ENCODE data around the gene SERGEF. TPM values are rescaled to one million over a fixed set of nuclear protein-coding genes. Genes with fewer than 3 reads are reported as not detected.

Gene SERGEF
- total RNA-seq, 1 donor from 2014 or later: 32.4 TPM

DNA sequence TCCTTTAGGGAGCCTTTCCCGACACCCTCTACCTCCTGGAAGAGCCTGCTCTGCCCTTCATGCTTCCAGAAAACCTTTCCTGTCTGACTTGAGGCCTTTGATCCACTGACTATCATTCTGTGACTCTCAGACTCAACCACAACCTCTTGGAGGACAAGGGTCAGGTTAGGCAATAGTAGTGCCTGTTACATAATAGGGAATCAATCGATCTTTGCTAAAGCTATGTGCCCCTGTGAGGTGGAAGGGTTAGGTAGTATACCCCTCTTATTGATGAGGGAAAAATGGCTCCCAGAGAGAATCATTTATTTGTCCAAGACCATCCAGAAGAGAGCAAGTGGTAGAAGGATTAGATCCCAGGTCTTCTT, 262.1 kb downstream of the SERGEF start:
- TF ChIP-seq, protein P1, sequence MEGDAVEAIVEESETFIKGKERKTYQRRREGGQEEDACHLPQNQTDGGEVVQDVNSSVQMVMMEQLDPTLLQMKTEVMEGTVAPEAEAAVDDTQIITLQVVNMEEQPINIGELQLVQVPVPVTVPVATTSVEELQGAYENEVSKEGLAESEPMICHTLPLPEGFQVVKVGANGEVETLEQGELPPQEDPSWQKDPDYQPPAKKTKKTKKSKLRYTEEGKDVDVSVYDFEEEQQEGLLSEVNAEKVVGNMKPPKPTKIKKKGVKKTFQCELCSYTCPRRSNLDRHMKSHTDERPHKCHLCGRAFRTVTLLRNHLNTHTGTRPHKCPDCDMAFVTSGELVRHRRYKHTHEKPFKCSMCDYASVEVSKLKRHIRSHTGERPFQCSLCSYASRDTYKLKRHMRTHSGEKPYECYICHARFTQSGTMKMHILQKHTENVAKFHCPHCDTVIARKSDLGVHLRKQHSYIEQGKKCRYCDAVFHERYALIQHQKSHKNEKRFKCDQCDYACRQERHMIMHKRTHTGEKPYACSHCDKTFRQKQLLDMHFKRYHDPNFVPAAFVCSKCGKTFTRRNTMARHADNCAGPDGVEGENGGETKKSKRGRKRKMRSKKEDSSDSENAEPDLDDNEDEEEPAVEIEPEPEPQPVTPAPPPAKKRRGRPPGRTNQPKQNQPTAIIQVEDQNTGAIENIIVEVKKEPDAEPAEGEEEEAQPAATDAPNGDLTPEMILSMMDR (IDR thresholded peaks at IDR 0.05; ENCODE audit: unreplicated experiment): no peak
- DNase-seq (ENCODE audit: low spot score, unreplicated experiment): no peak
- Mint-ChIP-seq H3K36me3 (ENCODE audit: insufficient read depth) (no peaks in the 10 kb centered on the region), H3K9me3 (ENCODE audit: low read depth) (no peaks in the 10 kb centered on the region), H3K4me3 (ENCODE audit: low read depth) (no peak overlapping the region), H3K4me1 (ENCODE audit: low read depth) (peaks cover 11% of the 10 kb centered on the region), H3K27ac (no peak overlapping the region), H3K27me3 (peaks cover 44% of the 10 kb centered on the region)

DNA sequence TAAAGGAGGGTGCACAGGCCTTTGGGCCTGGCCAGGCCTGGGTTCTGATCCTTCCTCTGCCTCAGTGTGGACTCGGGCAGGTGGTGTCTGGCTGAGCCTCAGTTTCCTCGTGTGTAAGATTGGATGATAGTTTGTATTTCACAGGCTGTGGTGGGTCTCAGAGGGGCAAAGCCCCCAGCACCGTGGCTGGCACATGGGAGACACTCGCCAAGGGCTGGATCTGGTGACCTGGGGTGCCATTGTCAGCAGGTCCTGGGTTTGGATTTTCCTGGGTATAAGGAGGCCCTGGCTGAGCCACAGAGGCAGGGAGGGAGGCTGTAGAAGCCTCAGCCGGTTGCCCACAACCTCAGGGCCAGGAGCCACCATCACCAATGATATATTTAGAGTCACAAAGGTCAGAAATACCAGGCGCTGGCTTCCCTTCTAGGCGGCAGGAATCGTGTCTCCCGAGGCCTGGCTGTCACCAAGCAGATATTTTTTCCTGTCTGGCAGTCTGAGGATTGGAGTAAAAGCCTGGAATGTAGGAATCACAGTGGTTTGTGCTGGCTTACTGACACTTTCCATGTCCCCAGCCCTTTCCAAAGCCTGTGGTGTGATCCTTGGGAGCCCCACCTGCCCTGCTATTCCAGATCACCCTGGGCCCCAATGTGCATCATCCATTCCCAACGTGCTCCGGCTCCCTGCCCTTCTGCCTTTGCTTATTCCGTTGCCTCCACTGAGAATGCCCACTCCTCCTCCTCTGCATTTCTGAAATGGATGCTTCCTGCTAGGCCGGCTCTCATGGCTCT, 262.6 kb downstream of the SERGEF start:
- DNase-seq (ENCODE audit: low spot score, unreplicated experiment): no peak
- H3K4me3 Mint-ChIP-seq (ENCODE audit: low read depth): no peak overlapping the region
- H3K4me1 Mint-ChIP-seq (ENCODE audit: low read depth): peaks cover 11% of the 10 kb centered on the region
- peaks cover 42% of the 10 kb centered on the region for H3K27me3 Mint-ChIP-seq
- H3K36me3 Mint-ChIP-seq (ENCODE audit: insufficient read depth): no peaks in the 10 kb centered on the region
- TF ChIP-seq, protein P1 (IDR thresholded peaks at IDR 0.05; ENCODE audit: unreplicated experiment): no peak
- H3K9me3 Mint-ChIP-seq (ENCODE audit: low read depth): no peaks in the 10 kb centered on the region
- H3K27ac Mint-ChIP-seq: no peak overlapping the region

GRCh38 chr11:17748761-17749721, 263.8 kb downstream of the SERGEF start:
- no peak for DNase-seq (ENCODE audit: low spot score, unreplicated experiment)
- H3K4me1 Mint-ChIP-seq (ENCODE audit: low read depth): peaks cover 11% of the 10 kb centered on the region
- H3K27ac Mint-ChIP-seq: no peak overlapping the region
- no peak overlapping the region for H3K4me3 Mint-ChIP-seq (ENCODE audit: low read depth)
- H3K36me3 Mint-ChIP-seq (ENCODE audit: insufficient read depth): no peaks in the 10 kb centered on the region
- peaks cover 35% of the 10 kb centered on the region for H3K27me3 Mint-ChIP-seq
- TF ChIP-seq, protein P1 (IDR thresholded peaks at IDR 0.05; ENCODE audit: unreplicated experiment): no peak
- no peaks in the 10 kb centered on the region for H3K9me3 Mint-ChIP-seq (ENCODE audit: low read depth)

DNA sequence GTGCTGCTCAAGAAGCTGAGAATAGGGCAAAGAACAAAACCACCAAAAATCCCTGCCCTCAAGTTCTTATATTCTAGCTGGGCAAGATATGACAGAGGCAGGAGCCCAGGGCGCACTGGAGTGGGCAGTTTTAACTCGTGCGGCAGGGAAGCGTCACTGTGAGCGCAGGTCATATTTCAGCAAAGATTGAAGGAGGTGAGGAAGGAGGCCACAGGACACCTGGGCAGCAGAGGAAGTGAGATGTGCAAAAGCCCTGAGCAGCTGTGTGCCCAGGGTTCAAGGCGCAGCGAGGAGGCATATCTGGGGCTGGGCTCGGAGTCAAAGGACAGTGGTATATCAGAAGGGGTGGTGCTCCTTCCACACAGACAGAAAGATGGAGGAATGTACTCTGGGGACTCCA, 264.8 kb downstream of the SERGEF start:
- H3K4me1 Mint-ChIP-seq (ENCODE audit: low read depth): peaks cover 11% of the 10 kb centered on the region
- H3K36me3 Mint-ChIP-seq (ENCODE audit: insufficient read depth): no peaks in the 10 kb centered on the region
- TF ChIP-seq, protein P1 (IDR thresholded peaks at IDR 0.05; ENCODE audit: unreplicated experiment): no peak
- no peaks in the 10 kb centered on the region for H3K9me3 Mint-ChIP-seq (ENCODE audit: low read depth)
- no peak for DNase-seq (ENCODE audit: low spot score, unreplicated experiment)
- H3K27ac Mint-ChIP-seq: no peak overlapping the region
- peaks cover 38% of the 10 kb centered on the region for H3K27me3 Mint-ChIP-seq
- H3K4me3 Mint-ChIP-seq (ENCODE audit: low read depth): no peak overlapping the region
